Measurements from ENCODE around the gene SLC22A3. TPM values are rescaled to one million over a fixed set of nuclear protein-coding genes. Genes with fewer than 3 reads are reported as not detected.

SLC22A3 gene
- total RNA-seq, 4 donors from 2014 or later = 49.5 to 75.4 (median 58.2) TPM

DNA sequence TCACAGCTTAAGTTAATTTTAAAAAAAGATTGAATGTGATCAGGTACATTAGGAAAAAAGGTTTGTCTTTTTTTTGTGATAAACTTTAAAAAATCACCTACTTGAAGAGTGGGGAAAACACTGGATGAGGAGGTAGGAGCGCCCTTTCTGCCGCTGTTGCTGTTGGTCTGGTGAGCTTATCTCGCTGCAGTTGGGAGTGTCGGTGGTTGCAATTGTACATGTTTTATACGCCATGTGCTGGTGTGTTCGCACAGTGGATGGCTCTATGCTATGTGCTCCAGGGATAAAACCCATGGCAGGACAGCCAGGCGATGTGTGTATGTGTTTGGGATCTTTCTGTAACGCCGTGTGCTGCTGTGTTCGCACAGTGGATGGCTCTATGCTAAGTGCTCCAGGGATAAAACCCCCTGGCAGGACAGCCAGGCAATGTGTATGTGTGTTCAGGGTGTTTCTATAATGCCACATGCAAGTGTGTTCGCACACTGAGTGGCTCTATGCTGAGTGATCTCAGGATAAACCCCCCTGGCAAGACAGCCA is 1.7 kb downstream of the SLC22A3 start:
- no peak for DNase-seq
- Histone ChIP-seq H3K4me1 (peaks cover 4 to 7% of the 10 kb centered on the region in 2 donors), H3K27me3 (peaks cover 0 to 9% (median 3%) of the 10 kb centered on the region in 3 donors)

GRCh38 chr6:160353950-160354496 is 5.8 kb downstream of the SLC22A3 start:
- no peaks in the 10 kb centered on the region for H3K36me3 ChIP-seq
- H3K4me3 ChIP-seq = no peak overlapping the region
- H3K4me1 ChIP-seq = peaks cover 33 to 35% of the 10 kb centered on the region in 2 donors
- ATAC-seq (no peak), DNase-seq (no peak)
- intact Hi-C loops (cut with DNase I; ENCODE audit: low total_unique reads) = loop anchor here (5.0 kb wide), 1 partner anchor 33 kb away; no protein-coding TSS in a partner anchor
- no peaks in the 10 kb centered on the region for H3K9me3 ChIP-seq
- TF ChIP-seq POLR2A (IDR thresholded peaks at IDR 0.05) (no peak), CTCF (IDR thresholded peaks at IDR 0.05 in 4 of 5, conservative IDR thresholded peaks at IDR 0.05 in 1 of 5) (no peak)
- H3K27me3 ChIP-seq = peaks cover 0 to 9% (median 3%) of the 10 kb centered on the region in 3 donors
- in situ Hi-C loops (cut with MboI; ENCODE audit: low sequenced_read_pairs in 4 of 4) = no loop called here
- H3K27ac ChIP-seq = peak overlapping the region in 3 of 4 donors; percentile 77 to 95 (median 84)

More for the DNA sequence above, 1.7 kb downstream of the SLC22A3 start:
- Histone ChIP-seq H3K36me3 (no peaks in the 10 kb centered on the region), H3K4me3 (peak overlapping the region; percentile 77 to 96 (median 84)), H3K27ac (peak overlapping the region; percentile 84 to 95 (median 89)), H3K9me3 (no peaks in the 10 kb centered on the region)
- in situ Hi-C loops (cut with MboI; ENCODE audit: low sequenced_read_pairs in 4 of 4) (no loop called here), intact Hi-C loops (cut with DNase I; ENCODE audit: low total_unique reads) (loop anchor here (2.0 to 5.0 kb wide), 3 partner anchors 37 to 77 kb away; no protein-coding TSS in a partner anchor)
- no peak for ATAC-seq
- TF ChIP-seq POLR2A (IDR thresholded peaks at IDR 0.05) = no peak
- TF ChIP-seq CTCF (IDR thresholded peaks at IDR 0.05 in 4 of 5, conservative IDR thresholded peaks at IDR 0.05 in 1 of 5) = no peak

- TF ChIP-seq CTCF (IDR thresholded peaks at IDR 0.05 in 4 of 5, conservative IDR thresholded peaks at IDR 0.05 in 1 of 5) = no peak
- TF ChIP-seq POLR2A (IDR thresholded peaks at IDR 0.05) = peak in 1 of 2 donors; percentile 33
- intact Hi-C loops (cut with DNase I; ENCODE audit: low total_unique reads) = no loop called here
- peak overlapping the region; percentile 16 to 95 (median 80) for H3K27ac ChIP-seq
Measured at GRCh38 chr6:160355001-160355400, 6.8 kb downstream of the SLC22A3 start.

DNA sequence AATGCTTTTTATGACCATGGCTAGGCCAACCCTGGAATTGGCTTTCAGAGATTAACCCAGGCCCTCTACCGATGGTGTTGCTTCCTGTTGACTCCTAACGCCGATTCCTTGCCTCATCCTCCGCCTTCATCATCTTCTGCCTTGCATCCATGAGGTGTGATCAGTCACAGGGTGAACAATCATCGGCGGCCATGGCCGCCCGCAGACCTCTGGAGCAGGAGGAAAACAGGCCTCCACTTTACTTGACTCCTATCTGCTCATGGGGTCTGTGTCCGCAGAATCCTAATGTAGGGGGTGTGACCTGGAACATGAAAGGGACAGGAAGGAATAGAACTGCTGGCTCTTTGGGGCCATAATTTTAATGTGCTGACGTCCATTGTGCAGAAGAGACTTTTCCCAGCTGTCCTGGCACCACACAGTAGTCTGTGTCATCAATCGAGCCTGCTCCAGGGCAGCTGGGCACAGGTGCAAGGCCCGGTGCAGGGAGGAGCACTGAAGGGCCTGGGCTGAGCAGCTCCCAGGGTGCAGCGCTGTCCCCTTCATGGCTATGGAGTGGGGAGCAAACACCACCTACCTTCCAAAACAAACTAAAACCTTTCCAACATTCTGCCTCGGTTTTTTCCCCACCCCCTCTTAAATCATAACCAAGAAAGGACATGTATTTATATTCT is 8.0 kb downstream of the SLC22A3 start:
- H3K27me3 ChIP-seq = no peaks in the 10 kb centered on the region
- DNase-seq (peak in 1 of 2 donors; percentile 60), ATAC-seq (peak; percentile 51 to 66)
- in situ Hi-C loops (cut with MboI; ENCODE audit: low sequenced_read_pairs in 4 of 4) (no loop called here), intact Hi-C loops (cut with DNase I; ENCODE audit: low total_unique reads) (no loop called here)
- no peaks in the 10 kb centered on the region for H3K36me3 ChIP-seq
- TF ChIP-seq CTCF (IDR thresholded peaks at IDR 0.05 in 4 of 5, conservative IDR thresholded peaks at IDR 0.05 in 1 of 5) = no peak
- TF ChIP-seq POLR2A (IDR thresholded peaks at IDR 0.05) = no peak
- H3K4me3 ChIP-seq = no peak overlapping the region
- H3K4me1 ChIP-seq = peaks cover 29 to 44% of the 10 kb centered on the region in 2 donors
- peak overlapping the region; percentile 77 to 95 (median 80) for H3K27ac ChIP-seq
- no peaks in the 10 kb centered on the region for H3K9me3 ChIP-seq

More at GRCh38 chr6:160355001-160355400, 6.8 kb downstream of the SLC22A3 start:
- in situ Hi-C loops (cut with MboI; ENCODE audit: low sequenced_read_pairs in 4 of 4) = no loop called here
- H3K4me3 ChIP-seq = no peak overlapping the region
- DNase-seq (peak in 1 of 2 donors; percentile 35), ATAC-seq (peak; percentile 27 to 39)
- no peaks in the 10 kb centered on the region for H3K9me3 ChIP-seq
- H3K27me3 ChIP-seq = peaks cover 0 to 8% (median 3%) of the 10 kb centered on the region in 3 donors
- peaks cover 29 to 36% of the 10 kb centered on the region in 2 donors for H3K4me1 ChIP-seq
- H3K36me3 ChIP-seq = no peaks in the 10 kb centered on the region
